ENCODE results near the gene FKBP5. TPM values are rescaled to one million over a fixed set of nuclear protein-coding genes. Genes with fewer than 3 reads are reported as not detected.

Gene FKBP5
- total and polyA plus RNA-seq, 9 donors: 36.2 to 231 (median 142) TPM

DNA sequence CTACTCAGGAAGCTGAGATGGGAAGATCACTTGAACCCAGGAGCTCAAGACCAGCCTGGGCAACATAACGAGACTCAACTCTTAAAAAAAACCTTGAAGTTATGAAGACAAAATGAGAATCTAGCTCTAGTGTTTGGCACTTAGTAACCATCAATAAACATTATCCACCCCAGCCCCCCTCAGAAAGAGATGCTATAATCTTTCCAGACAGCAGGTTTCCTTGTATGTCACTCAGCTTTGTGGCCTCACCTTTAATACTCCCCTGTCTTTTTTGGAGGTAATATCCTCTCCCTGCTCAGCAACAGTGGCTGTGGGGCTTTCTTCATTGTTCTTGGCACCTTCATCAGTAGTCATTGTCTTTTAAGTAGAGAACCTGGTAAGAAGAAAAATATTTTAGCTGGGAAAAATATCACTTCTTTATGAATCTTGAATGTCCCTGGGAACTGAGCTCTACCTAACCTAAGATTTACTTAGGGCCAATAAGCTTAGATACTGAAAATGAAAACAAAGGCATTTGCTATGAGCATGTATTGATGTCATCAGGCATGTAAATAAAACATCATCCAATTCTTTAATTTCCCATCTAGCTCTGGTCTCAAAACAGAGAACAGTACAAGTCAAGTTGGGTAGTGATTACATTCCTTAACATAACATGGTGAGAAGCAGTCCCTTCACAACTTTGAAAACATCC is 46.1 kb downstream of the FKBP5 start:
- Histone ChIP-seq H3K27ac (no peak overlapping the region), H3K27me3 (no peaks in the 10 kb centered on the region), H3K36me3 (no peaks in the 10 kb centered on the region), H3K9me3 (no peaks in the 10 kb centered on the region), H3K4me1 (ENCODE audit: insufficient read depth) (peaks cover 8% of the 10 kb centered on the region), H3K4me3 (no peak overlapping the region)
- WGBS, 3 donors: 63 to 88% (median 74%) methylated on average over 1 of the region's 1 CpG
- TF ChIP-seq POLR2A (IDR thresholded peaks at IDR 0.05) (no peak), EP300 (IDR thresholded peaks at IDR 0.05) (no peak)
- TF ChIP-seq, protein P1, sequence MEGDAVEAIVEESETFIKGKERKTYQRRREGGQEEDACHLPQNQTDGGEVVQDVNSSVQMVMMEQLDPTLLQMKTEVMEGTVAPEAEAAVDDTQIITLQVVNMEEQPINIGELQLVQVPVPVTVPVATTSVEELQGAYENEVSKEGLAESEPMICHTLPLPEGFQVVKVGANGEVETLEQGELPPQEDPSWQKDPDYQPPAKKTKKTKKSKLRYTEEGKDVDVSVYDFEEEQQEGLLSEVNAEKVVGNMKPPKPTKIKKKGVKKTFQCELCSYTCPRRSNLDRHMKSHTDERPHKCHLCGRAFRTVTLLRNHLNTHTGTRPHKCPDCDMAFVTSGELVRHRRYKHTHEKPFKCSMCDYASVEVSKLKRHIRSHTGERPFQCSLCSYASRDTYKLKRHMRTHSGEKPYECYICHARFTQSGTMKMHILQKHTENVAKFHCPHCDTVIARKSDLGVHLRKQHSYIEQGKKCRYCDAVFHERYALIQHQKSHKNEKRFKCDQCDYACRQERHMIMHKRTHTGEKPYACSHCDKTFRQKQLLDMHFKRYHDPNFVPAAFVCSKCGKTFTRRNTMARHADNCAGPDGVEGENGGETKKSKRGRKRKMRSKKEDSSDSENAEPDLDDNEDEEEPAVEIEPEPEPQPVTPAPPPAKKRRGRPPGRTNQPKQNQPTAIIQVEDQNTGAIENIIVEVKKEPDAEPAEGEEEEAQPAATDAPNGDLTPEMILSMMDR (IDR thresholded peaks at IDR 0.05): no peak
- intact Hi-C loops (cut with DNase I): no loop called here
- no peak for DNase-seq

DNA sequence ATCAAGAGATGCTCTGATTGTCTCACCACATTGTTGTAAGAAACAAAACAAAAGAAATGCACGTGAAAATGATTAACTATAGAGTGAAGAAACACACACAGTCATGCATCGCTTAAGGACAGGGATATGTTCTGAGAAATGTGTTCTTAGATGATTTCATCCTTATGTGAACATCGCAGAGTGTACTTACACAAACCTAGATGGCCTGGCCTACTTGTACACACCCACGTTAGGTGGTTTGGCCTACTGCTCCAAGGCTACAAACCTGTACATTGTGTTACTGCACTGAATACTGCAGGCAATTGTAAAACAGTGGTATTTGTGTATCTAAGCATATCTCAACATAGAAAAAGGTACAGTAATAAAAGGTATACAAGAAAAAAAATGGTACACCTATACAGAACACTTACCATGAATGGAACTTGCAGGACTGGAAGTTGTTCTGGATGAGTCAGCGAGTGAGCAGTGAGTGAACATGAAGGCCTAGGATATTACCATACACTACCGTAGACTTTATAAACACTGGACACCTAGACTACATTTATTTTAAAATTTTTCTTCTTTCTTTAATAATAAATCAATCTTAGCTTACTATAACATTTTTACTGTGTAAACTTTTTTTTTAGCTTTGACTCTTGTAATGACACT is 48.6 kb downstream of the FKBP5 start:
- TF ChIP-seq POLR2A (IDR thresholded peaks at IDR 0.05) (no peak), EP300 (IDR thresholded peaks at IDR 0.05) (no peak)
- TF ChIP-seq, protein P1 (IDR thresholded peaks at IDR 0.05): no peak
- 80 to 87% (median 81%) methylated on average over 6 of the region's 6 CpGs for WGBS, 3 donors
- no peak overlapping the region for H3K27ac ChIP-seq

DNA sequence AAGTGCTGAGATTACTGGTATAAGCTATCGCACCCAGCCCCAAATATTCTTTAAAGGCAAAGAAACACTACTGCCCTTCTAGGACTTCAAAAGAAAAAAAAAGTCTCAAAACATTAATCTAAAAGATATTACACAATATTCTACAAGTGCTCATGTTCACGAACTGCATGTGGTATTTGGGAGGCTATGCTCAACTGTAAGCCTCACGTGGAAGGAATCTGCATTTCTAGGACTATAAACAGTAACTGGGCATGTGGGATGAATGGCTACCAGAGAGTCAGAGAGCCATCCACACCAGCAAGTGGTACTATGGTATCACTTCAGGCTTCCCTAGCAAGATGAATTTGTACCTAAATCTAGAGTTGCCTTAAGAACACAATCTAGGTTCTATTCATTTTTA is 50.0 kb downstream of the FKBP5 start:
- Histone ChIP-seq H3K9me3 (no peaks in the 10 kb centered on the region), H3K4me1 (ENCODE audit: insufficient read depth) (peaks cover 5% of the 10 kb centered on the region), H3K27ac (no peak overlapping the region), H3K27me3 (no peaks in the 10 kb centered on the region), H3K4me3 (no peak overlapping the region), H3K36me3 (no peaks in the 10 kb centered on the region)
- intact Hi-C loops (cut with DNase I): no loop called here
- TF ChIP-seq, protein P1 (IDR thresholded peaks at IDR 0.05): no peak
- TF ChIP-seq POLR2A (IDR thresholded peaks at IDR 0.05): no peak
- 86 to 89% (median 87%) methylated on average over 3 of the region's 3 CpGs for WGBS, 3 donors
- no peak for DNase-seq

More for the DNA sequence above, 48.6 kb downstream of the FKBP5 start:
- Histone ChIP-seq H3K9me3 (no peaks in the 10 kb centered on the region), H3K27me3 (no peaks in the 10 kb centered on the region), H3K4me1 (ENCODE audit: insufficient read depth) (peaks cover 6% of the 10 kb centered on the region), H3K36me3 (no peaks in the 10 kb centered on the region), H3K4me3 (no peak overlapping the region)
- DNase-seq: no peak
- intact Hi-C loops (cut with DNase I): no loop called here

DNA sequence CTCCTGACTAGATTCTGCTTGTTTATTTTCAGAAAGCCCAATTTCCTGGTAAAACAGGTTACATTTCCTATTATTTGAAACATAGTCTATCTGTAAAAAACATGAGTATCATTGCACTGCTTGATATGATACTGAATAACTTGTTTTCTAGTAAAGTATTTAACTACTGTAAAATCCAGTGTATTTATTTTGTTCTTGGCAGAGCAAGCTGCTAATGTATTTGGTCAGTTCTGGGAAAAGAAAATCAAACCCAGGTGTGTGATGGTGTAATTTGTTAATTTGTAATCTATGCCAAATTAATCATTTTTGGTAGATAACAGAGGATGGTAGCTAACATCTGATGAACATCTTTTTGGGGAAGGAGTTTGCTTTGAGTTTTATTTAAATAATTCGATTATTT is 50.8 kb downstream of the FKBP5 start:
- Histone ChIP-seq H3K4me1 (ENCODE audit: insufficient read depth) (peaks cover 1% of the 10 kb centered on the region), H3K27me3 (no peaks in the 10 kb centered on the region), H3K4me3 (no peak overlapping the region), H3K27ac (no peak overlapping the region), H3K36me3 (no peaks in the 10 kb centered on the region), H3K9me3 (no peaks in the 10 kb centered on the region)
- no peak for DNase-seq
- 91 to 95% (median 93%) methylated on average over 1 of the region's 1 CpG for WGBS, 3 donors
- TF ChIP-seq EP300 (IDR thresholded peaks at IDR 0.05): no peak
- no peak for TF ChIP-seq POLR2A (IDR thresholded peaks at IDR 0.05)
- TF ChIP-seq, protein P1 (IDR thresholded peaks at IDR 0.05): no peak
- intact Hi-C loops (cut with DNase I): no loop called here

All from ovary (tissue), 9 donors.